Measurements from ENCODE around the gene RIPK1.

DNA sequence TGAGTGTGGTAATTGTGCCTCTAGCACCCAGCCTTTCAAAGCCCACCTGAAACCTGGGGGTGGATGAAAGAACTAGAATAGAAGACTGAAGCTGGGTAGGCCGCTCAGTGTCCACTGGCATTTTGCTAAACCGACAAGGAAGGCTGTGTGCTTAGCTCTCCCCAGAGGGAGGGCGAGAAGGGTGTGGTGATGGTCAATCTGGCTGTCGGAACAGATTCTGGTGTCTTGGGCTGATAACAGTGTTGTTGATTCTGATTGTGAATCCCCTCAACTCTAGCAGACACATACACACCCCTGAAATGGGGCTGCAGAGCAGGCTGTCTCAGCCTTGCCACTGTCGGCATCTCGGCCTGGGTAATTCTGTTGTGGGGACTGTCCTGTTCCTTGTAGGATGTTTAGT is 46.1 kb downstream of the RIPK1 start:
- TF ChIP-seq, protein P1, sequence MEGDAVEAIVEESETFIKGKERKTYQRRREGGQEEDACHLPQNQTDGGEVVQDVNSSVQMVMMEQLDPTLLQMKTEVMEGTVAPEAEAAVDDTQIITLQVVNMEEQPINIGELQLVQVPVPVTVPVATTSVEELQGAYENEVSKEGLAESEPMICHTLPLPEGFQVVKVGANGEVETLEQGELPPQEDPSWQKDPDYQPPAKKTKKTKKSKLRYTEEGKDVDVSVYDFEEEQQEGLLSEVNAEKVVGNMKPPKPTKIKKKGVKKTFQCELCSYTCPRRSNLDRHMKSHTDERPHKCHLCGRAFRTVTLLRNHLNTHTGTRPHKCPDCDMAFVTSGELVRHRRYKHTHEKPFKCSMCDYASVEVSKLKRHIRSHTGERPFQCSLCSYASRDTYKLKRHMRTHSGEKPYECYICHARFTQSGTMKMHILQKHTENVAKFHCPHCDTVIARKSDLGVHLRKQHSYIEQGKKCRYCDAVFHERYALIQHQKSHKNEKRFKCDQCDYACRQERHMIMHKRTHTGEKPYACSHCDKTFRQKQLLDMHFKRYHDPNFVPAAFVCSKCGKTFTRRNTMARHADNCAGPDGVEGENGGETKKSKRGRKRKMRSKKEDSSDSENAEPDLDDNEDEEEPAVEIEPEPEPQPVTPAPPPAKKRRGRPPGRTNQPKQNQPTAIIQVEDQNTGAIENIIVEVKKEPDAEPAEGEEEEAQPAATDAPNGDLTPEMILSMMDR (IDR thresholded peaks at IDR 0.05; ENCODE audit: low read depth, low read length), result no peak
- TF ChIP-seq, protein P2, sequence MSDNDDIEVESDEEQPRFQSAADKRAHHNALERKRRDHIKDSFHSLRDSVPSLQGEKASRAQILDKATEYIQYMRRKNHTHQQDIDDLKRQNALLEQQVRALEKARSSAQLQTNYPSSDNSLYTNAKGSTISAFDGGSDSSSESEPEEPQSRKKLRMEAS (IDR thresholded peaks at IDR 0.05; ENCODE audit: low read depth, low read length), result no peak
- TF ChIP-seq MYC (IDR thresholded peaks at IDR 0.05; ENCODE audit: low read depth, low read length), result no peak
- TF ChIP-seq POLR2A (IDR thresholded peaks at IDR 0.05; ENCODE audit: extremely low read depth, insufficient read length), result no peak

All from NB4 (cell line).